HG03045 (cell line): ENCODE results near the gene NFATC1.

ENCODE experiments used
- ATAC-seq: cut with Tn5 transposase; IDR thresholded peaks from one replicate; pipeline ENCODE4 v1.9.1; 2021; ENCODE audit warnings: mild to moderate bottlenecking, moderate library complexity; ENCODE audit not compliant: unreplicated experiment

NFATC1 gene

DNA sequence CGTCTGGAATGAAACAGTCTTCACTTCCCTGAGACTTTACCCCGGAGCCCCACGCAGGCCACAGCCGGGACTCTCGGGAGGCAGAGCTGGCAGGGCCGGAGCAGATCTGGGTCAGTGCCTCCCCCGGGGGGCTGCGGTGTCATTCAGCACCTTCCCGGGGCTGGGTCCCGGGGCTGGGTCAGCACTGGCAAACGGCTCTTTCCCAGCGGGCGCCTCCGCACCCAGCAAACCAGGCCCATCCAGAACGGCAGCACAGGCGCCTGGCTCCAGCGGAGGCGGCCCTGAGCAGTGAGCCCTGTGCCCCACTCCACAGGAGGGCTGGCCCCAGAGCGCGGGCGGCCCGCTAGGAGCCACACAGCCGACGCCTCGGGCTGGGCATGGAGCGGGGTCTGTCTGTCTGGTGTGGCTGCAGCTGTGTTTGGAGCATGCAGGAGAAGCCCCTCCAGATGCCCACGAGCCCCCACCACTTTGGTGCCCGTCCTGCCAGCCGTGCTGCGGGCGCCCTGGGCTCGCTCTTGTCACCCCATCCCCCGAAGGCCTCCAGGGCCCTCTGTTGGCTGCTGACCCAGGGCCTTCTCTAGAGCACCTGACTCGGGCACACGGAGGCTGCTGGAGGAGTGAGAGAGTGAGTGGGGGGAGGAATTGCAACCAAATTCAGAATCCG is 151.8 kb downstream of the NFATC1 start:
- no peak for ATAC-seq

- no peak for ATAC-seq
Measured at GRCh38 chr18:79548077-79548450, 152.3 kb downstream of the NFATC1 start.

GRCh38 chr18:79548621-79548985 is 152.9 kb downstream of the NFATC1 start:
- no peak for ATAC-seq

- ATAC-seq = no peak
Measured at GRCh38 chr18:79548986-79549637, 153.4 kb downstream of the NFATC1 start.

- no peak for ATAC-seq
Measured at GRCh38 chr18:79549638-79550000, 153.9 kb downstream of the NFATC1 start.

DNA sequence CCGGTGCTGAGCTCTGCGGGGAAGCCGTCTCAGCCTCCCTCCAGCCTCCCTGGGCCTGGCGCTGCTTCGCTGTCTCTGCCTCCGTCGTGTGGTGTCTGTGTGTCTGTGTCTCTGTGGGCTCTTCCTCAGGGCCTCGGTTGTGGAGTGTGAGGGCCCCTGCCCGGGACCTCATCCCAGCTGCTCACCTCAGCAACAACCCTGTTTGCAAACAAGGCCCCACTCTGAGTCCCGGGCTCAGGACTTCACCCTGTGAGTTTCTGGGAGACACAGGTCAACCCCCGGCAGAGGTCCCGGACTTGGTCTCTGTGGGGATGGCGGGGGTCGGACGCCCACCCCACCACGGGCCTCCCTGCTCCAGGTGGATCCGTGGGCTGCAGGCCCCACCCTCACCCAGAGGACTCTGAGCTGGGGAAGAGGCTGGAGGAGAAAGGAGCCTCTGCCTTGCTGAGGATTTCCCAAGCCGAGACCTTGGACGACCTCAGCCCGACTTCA is 156.5 kb downstream of the NFATC1 start:
- no peak for ATAC-seq

DNA sequence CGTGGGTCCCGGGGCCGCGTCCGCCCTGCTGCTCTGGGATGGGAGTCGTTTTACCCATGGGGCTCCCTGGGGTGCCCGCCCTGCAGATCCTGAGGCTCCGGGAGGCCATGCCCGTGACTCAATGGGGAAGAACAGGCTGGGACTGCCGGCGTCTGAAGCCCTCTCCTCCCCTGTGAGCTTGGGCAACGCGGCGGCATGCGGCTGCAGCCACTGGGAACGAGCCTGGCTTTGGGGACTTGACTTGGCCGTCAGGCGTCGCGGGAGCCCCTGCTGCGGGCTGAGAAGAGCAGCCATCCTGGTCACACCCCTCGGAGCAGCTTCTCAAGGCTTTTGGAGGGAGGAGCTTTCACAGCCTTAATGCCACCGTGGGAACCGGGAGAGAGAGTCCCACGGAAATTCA is 157.0 kb downstream of the NFATC1 start:
- no peak for ATAC-seq

DNA sequence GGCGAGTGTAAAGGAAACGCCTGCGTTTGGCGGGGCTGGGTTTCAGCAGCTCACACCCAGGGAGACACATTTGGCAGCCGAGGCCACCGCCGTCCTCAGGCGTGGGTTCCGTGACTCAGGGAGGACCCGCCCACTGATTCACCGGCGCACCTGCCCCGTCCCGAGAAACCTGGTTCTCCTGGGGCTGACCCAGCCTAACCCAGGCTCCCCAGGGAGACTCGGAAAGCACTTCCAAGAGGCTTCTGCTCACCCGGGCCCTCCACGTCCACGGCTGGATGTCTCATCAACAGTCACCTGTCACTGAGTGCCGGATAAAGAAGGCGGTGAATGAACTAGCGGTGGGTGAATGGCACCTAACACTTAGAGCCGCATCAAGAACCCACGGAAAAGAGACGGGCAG is 157.4 kb downstream of the NFATC1 start:
- ATAC-seq = no peak

DNA sequence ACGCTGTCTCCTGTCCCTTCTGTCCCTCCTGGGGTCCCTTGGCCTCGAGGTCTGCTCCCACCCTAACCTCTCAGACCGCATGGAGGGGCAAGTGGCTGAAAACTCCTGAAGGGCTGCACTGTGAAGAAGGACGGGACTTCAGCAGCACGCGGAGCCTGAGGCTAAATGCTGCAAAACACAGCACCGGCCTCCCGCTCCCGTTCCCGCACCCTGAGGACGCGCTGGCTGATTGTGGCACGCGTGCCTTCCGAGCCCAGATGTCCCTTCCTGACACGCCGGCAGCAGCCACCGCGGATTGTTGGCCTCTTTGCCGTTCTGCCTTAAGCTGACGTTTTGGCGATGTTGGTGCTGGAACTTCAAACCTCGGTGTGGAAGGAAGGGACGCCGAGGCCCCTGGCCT is 158.0 kb downstream of the NFATC1 start:
- no peak for ATAC-seq

- no peak for ATAC-seq
Measured at GRCh38 chr18:79554321-79554720, 158.6 kb downstream of the NFATC1 start.

DNA sequence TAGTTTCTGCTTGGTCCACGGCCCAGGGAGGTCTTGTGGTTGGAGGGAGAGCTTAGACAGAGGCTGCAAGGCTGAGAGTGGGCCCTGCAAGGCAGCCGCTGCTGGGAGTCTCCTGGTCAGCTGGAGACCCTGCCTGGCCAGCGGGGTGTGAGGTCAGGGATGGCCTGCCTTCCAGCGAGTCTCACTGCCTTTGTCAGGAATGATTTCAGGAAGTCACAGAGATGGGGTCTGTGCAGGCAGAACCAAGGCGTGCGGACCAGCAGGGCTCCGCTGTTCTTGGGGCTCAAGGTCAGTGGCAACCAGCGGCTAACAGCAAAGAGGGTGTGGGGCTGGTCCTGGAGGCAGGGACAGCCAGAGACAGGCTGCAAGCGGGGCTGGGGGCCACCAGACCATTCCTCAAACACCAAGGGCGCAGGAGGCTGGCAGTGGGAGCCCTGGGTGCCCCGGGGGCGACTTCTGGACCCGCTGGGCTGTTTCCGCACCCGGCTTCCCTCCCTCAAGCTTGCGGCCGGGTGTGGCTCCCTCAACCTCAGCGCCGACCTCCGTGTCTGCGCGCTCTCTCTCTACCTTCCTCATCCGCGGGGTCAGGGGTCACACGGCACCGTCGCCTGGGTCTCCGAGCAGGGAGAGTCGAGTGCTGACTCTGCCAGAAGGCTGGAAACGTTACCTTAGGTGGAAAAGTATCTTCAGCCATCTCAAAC is 159.4 kb downstream of the NFATC1 start:
- no peak for ATAC-seq

GRCh38 chr18:79555885-79556284 is 160.2 kb downstream of the NFATC1 start:
- no peak for ATAC-seq

- no peak for ATAC-seq
Measured at GRCh38 chr18:79556829-79557585, 161.3 kb downstream of the NFATC1 start.

GRCh38 chr18:79558196-79558932 is 162.6 kb downstream of the NFATC1 start:
- no peak for ATAC-seq

DNA sequence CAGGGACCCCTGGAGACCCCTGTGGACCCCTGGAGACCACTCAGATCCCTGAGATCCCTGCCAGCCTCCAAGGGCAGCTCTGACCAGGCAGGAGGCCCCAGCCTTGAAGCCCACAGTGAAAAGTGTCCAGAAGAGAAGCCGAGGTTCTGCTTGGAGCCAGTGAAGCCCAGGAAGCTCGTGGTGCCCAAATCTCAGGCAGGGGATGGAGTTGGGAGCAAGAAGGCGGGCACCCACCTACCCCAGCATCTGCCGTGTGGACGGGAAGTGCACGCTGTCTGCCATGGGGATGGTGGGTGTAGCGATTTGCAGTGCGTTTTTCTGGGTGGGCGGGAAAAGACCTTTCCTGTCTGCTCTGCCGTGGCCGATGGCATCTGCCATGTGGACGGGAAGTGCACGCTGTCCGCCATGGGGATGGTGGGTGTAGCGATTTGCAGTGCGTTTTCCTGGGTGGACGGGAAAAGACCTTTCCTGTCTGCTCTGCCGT is 163.2 kb downstream of the NFATC1 start:
- no peak for ATAC-seq

DNA sequence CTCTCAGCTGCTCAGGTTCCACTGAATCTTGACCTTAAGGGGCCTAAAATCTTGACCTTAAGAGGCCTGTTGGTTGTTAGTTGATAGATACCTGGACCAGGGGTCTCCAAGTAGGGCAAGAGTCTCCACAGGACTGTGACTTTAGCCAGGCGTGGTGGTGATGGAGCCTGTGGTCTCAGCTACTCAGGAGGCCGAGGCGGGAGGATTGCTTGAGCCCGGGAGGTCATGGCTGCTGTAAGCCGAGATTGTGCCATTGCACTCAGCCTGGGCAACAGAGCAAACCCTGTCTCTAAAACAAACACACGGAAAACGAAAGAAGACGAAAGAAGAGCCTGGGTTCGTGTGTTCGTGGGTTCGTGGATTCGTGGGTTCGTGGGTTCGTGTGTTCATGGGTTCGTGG is 163.7 kb downstream of the NFATC1 start:
- ATAC-seq = no peak

GRCh38 chr18:79560042-79560860 is 164.5 kb downstream of the NFATC1 start:
- no peak for ATAC-seq

DNA sequence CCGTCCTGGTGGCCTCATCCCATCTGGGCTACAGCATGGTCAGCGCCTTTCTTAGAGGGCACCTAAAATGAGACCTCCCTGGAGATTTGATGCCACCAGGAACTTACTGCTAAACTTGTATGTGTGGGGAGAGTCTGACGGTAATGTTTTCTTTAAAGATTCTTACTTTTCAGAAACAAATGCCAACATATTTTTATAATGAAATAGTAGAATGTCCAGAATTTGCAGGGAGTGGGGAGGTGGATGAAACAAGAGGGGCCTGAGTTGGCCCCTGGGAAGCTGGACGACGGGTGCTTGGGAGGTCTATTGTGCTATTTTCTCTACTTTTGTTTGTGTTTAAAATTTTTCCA is 165.1 kb downstream of the NFATC1 start:
- no peak for ATAC-seq

DNA sequence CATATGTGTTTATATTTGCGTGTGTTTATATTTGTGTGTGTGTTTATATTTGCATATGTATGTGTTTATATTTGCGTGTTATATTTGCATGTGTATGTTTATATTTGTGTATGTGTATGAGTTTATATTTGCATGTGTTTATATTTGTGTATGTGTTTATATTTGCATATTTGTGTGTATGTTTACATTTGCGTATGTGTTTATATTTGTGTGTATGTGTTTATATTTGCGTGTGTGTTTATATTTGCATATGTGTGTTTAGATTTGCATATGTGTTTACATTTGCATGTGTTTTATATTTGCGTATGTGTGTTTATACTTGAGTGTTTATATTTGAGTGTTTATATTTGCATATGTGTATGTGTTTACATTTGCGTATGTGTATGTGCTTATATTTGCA is 168.2 kb downstream of the NFATC1 start:
- ATAC-seq = no peak

DNA sequence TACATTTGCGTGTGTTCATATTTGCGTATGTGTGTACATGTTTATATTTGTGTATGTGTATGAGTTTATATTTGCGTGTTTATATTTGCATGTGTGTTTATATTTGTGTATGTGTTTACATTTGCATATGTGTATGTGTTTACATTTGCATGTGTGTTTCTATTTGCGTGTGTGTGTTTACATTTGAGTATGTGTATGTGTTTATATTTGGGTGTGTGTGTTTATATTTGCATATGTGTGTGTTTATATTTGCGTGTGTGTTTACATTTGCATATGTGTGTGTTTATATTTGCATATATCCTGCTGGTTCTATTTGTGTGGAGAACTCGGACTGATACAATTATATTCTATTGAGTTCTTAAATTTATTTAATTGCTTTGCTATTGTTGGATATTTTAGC is 168.7 kb downstream of the NFATC1 start:
- ATAC-seq = no peak
